PC-3 (cell line): ENCODE measurements around the gene MMP21.

Experiments
- CTCF ChIP-seq: fragments of 300-600 bp; sonication (generic); conservative IDR thresholded peaks from 2 replicates; pipeline ENCODE4 v1.5.1; 2017; ENCODE audit warnings: antibody characterized with exemption, low read depth, mild to moderate bottlenecking, low read length
- EZH2 ChIP-seq: fragments of 300-600 bp; sonication (generic); IDR thresholded peaks from one replicate; pipeline ENCODE4 v1.6.1; 2017; ENCODE audit warnings: antibody characterized with exemption, mild to moderate bottlenecking, low read length; ENCODE audit not compliant: unreplicated experiment

GRCh38 chr10:125783957-125784356, 8.3 kb upstream of the MMP21 start:
- TF ChIP-seq CTCF (no peak), EZH2 (no peak)
